Measurements from ENCODE around the gene ZNRF2.
"Not testable (repeated sequence)": the region's sequence is repeated elsewhere in the genome, so short reads cannot be mapped to it uniquely, and the experiment has no call there.

ZNRF2 gene

GRCh38 chr7:30263090-30263710 is 21.2 kb upstream of the ZNRF2 start:
- no peak for DNase-seq

GRCh38 chr7:30264052-30264451 is 20.3 kb upstream of the ZNRF2 start:
- no peak for DNase-seq

DNA sequence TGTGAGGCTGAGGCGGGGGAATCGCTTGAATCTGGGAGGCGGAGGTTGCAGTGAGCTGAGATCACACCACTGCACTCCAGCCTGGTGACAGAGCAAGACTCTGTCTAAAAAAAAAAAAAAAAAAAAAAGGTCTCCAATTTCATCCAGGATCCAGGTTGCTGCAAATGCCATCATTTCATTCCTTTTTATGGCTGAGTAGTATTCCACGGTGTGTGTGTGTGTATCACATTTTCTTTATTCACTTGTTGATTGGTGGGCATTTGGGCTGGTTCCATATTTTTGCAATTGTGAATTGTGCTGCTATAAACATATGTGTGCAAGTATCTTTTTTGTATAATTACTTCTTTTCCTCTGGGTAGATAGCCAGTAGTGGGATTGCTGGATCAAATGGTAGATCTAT is 19.2 kb upstream of the ZNRF2 start:
- DNase-seq = not testable (repeated sequence)

DNA sequence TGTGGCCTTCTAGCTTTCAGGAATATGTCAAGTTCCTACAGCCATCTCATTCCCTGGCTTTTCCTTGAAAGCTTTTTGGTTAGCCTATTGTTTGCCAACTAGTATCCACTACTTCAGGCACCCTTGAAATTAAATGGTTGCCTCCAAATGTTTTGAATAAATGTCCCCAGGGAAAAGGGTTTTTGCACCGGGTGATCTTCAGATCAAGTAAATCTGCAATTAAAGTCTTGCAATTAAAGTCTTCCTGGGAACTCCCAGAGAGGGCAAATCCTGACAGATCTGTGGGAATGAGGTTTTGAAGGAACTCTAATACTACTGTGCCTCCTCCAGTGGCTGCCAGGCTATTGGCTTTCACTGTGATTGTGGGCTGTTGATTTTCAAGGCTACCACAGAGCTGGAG is 17.7 kb upstream of the ZNRF2 start:
- DNase-seq = no peak

- DNase-seq = no peak
Measured at GRCh38 chr7:30268586-30268985, 15.8 kb upstream of the ZNRF2 start.

- no peak for DNase-seq
Measured at GRCh38 chr7:30269490-30269889, 14.9 kb upstream of the ZNRF2 start.

DNA sequence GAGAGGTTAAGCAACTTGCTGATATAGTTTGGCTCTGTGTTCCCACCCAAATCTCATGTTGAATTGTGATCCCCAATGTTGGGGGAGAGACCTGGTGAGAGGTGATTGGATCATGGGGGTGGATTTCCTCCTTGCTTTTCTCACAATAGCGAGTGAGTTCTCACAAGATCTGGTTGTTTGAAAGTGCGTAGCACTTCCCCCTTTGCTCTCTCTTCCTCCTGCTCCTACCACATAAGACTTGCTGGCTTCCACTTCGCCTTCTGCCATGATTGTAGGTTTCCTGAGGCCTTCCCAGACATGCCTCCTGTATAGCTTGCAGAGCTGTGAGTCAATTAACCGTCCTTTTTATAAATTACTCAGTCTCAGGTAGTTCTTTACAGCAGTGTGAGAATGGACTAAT is 13.5 kb upstream of the ZNRF2 start:
- no peak for DNase-seq

GRCh38 chr7:30272126-30272525 is 12.3 kb upstream of the ZNRF2 start:
- no peak for DNase-seq

DNA sequence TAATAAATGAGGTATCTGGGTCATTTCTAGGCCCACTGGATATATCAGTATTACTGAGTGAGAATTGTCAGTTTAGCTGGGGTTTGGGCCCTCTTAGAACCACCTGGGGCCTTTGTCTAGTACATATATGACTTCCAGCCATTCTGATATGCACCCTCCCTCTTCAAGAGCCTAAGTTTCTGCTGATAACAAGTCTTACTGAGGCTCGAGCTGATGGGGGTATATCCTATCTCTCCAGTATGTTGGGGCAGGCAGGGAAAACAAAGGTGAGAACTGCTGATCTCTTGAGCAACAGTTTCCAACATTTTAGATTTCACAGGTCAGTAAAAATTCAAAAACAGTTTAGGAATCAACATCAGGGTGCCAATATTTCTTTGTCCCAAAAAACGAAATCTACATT is 10.8 kb upstream of the ZNRF2 start:
- no peak for DNase-seq

DNA sequence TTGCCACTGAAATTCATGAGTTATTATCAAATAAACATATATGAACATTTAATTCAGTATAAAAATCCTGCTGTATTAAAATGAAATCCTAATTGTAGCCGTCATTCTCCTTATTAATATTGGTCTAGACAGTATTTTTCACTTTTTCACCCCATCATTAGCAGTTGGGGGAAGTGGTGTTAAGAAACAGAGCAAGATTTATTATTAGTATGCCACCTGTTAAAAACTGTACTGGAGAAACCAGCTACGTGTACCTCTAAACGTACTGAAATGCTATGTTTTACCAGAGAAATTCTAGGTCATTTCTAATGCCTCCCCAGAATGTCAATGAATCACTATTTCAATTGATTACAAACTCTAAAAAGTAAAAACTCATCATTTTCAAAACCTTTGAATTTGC is 9.8 kb upstream of the ZNRF2 start:
- no peak for DNase-seq

- peak; percentile 46 for DNase-seq
Measured at GRCh38 chr7:30276203-30276900, 8.0 kb upstream of the ZNRF2 start.

DNA sequence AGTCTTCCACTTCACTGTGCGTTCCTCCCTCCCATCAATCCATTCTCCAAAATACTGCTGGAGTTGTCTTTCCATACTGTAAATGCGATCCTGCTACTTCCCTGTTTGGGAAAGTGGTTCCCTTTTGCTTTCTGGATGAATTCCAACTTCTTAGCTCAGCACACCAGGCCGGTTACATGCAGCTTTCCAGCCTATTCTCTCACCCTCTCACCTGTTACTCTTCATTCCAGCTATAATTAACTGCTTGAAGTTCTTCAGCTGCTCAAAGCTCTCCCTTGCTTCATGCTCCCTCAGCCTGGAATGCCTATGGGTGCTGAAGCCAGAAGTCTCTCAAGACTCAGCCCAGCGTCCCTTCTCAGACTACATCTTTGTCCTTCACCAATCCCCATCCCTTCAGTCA is 6.0 kb upstream of the ZNRF2 start:
- no peak for DNase-seq

GRCh38 chr7:30278849-30279652 is 5.3 kb upstream of the ZNRF2 start:
- DNase-seq = peak; percentile 7

- no peak for DNase-seq
Measured at GRCh38 chr7:30279653-30279904, 4.8 kb upstream of the ZNRF2 start.

DNA sequence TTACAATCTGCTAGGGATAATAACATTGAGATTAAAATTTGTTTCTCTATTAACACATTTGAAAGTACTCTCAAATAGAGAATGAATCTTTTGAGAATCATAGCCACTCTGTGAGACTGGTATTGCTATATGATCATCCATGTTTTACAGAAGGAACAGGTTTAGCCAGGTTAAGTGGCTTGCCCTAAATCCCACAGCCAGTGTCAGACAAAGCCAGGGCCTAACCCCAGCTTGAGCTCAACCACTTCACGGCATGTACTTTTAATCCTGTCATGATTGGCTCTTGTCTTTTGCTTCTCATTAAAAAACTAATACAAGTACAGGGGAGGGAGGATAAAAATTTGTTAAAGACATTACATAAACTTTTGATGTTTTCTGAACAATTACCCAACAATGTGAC is 3.8 kb upstream of the ZNRF2 start:
- DNase-seq = no peak

GRCh38 chr7:30281263-30281662 is 3.1 kb upstream of the ZNRF2 start:
- DNase-seq = no peak

- no peak for DNase-seq
Measured at GRCh38 chr7:30281791-30282190, 2.6 kb upstream of the ZNRF2 start.

GRCh38 chr7:30282735-30283134 is 1.7 kb upstream of the ZNRF2 start:
- no peak for DNase-seq

DNA sequence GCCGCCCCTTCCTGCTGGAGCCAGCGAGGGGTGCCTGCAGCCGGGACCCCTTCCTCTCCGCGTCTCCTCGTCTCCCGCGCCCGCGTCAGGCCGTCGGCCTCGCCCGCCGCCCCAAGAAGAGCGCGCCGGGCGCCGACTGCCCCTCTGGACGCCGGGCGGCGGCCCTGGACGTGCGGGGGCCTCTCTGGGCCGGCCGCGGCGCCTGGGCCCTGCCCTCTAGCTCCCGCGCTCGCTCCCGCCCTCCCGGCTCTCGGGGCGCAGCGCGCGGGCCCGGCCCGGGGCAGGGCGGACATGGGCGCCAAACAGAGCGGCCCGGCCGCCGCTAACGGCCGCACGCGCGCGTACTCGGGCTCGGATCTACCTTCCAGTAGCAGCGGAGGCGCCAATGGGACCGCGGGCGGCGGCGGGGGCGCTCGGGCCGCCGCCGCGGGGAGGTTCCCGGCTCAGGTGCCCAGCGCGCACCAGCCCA is 704 bp downstream of the ZNRF2 start:
- peak; percentile 13 for DNase-seq

DNA sequence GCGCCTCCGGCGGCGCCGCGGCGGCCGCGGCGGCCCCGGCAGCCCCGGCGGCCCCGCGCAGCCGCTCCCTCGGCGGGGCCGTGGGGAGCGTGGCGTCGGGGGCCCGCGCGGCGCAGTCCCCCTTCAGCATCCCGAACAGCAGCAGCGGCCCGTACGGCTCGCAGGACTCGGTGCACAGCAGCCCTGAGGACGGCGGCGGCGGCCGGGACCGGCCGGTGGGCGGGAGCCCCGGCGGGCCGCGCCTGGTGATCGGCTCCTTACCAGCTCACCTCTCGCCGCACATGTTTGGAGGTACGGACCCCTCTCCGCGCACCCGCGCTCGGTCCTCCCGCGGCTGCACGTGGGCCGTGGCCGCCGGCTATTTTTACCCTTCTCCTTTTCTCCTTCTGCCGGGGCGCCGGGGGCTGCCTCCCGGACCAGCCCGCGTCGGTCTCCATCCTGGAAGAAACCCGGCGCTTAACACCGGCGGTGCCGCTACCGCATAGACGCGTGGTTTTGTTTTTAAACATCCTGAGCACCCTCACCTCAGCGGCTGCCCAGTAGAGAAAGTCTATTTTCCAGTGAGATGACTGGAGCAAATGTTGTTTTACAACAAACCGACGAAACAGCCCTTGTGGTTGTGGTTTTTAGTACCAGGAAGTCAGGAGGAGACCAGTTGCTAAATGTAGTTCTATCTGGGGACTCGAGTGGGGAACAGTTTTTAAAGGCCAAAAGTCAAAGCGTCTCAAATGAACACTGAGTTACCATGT is 1.3 kb downstream of the ZNRF2 start:
- DNase-seq = peak; percentile 32

DNA sequence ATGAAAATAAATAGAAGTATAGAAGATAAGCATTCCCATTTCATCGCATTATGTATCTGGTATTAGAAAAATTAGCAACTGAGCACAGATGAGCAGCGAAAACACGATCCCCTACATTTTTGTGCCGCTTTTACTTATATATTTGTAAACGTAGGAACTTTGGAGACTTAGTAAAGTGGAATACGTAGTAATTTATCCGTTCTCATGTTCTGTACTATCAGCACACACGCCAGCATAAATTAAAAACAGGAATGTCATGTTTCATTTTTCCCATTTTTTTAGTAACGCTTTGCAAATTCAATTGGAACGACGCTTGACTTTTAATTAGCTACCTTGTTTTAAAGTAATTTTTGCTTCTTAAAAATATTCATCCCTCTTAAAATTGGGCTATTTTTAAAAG is 2.4 kb downstream of the ZNRF2 start:
- DNase-seq = no peak

DNA sequence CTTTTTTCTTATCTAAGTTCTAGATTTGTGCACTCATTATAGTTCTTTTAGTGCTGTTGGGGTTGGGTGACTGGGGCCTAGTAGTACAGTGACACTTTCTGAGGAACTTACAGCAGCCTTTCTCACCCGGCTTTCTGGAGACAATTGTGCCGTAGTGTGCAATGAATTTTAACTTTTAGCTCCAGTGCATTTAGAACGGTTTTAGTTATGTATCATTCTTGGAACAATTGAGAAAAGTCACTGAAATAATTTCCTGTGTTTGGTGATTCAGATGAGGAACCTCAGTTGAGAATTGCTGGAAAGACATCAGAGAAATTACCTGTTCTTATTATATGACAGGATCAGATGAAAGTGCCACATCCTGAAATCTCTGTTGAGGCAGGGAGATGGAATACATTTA is 3.2 kb downstream of the ZNRF2 start:
- not testable (repeated sequence) for DNase-seq

- DNase-seq = not testable (repeated sequence)
Measured at GRCh38 chr7:30289634-30290033, 5.2 kb downstream of the ZNRF2 start.

DNA sequence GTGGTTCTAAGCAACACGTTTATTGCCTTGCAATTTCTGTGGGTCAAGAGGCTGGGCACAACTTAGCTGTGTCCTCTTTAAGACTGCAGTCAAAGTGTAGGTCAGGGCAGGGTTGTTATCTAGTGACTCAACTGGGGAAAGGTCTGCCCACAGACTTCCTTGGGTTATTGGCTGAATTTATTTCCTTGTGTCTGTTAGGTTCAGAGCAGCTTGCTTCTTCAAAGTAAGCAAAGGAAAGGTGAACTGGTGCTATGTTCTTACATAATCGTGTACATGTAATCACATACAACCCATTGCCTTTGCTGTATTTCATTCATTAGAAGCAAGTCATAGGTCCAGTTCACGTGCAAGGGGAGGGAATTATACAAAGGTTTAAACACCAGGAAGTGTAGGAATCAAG is 5.9 kb downstream of the ZNRF2 start:
- DNase-seq = not testable (repeated sequence)
